ENCODE measurements around the gene SLC25A21. TPM values are rescaled to one million over a fixed set of nuclear protein-coding genes. Genes with fewer than 3 reads are reported as not detected.

The SLC25A21 gene
- total and polyA plus RNA-seq, 2 of the 13 experiments (the other 11 are each of a cell fraction or from before 2014, with no cell fraction given) = 1.9 to 2.9 TPM

DNA sequence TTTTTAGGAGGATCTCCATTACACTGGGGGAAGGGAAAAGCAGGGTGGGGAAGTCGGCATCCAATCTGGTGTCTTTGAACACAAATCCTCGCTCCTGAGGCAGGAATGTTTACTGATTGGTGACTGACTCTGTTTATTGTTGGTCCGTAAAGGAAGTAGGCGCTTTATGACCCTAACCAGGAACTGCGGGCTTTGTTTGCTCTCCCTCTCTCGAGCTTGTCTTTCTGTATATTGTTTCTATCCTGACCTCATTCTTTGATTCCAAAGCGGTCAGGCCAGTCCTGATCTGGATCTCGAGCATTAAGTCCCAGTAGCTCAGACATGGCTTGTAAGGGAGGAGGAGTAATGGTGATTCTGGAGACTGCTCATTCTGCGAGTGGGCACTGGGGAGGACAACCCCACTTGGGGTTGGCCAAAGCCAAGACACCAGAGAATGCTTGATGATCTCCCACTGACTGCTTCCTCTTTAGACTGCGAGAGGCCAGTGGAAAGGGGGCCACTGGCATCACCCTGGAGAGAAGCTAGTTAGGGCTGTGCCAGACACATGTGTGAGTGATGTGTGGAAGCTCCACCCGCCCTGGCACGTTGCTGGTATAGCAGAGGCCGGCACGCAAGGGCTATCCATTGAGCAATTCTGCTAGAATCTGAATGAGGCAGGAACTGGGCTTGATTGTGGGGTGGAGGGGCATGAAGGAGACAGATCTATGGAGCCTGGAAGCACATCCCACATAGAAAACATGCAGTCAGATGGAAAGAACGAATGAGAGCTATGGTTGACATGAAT is 316.1 kb downstream of the SLC25A21 start (continued):
- no peak for TF ChIP-seq ZFYVE20 (CRISPR knock-in tag; IDR thresholded peaks at IDR 0.05; ENCODE audit: borderline replicate concordance, low read depth)
- TF ChIP-seq SOX6 (IDR thresholded peaks at IDR 0.05) = no peak
- 0 out of 2 replicates have a peak, but pooled peaks have one; percentile 23 for TF ChIP-seq SOX6 (CRISPR knock-in tag; IDR thresholded peaks at IDR 0.05)
- no peak for TF ChIP-seq ZNF749 (CRISPR knock-in tag; IDR thresholded peaks at IDR 0.05; ENCODE audit: borderline replicate concordance)
- TF ChIP-seq GABPA (IDR thresholded peaks at IDR 0.05; ENCODE audit: low read depth, low read length) = no peak
- TF ChIP-seq GABPA (CRISPR knock-in tag; IDR thresholded peaks at IDR 0.05; ENCODE audit: low read depth) = 0 out of 2 replicates have a peak, but pooled peaks have one; percentile 19
- no peak for TF ChIP-seq AGO1 (IDR thresholded peaks at IDR 0.05; ENCODE audit: low read depth, low read length, poor library complexity, severe bottlenecking)
- no peak for TF ChIP-seq RBFOX2 (IDR thresholded peaks at IDR 0.05; ENCODE audit: low read depth, low read length)

DNA sequence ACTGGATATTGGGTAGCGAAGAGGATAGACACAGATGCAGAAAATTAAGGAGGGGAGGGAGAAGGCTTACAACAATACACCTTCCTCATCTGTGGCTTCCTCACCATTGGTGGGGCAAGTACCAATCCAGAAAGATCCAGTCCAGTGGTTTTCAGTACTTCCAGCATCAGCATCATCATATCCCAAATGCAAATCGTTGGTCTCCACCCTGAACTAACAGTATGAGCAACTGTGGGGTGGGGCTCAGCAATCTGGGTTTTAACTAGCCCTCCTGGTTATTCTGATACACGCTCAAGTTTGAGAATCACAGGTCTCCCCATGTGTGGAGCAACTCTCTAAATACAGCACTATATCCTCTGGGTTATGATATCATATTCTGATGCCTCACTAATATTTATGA is 317.0 kb downstream of the SLC25A21 start:
- Histone ChIP-seq H3K27me3 (ENCODE audit: control insufficient read depth in 1 of 2, insufficient read depth in 2 of 2, low read length in 2 of 2) (no peaks in the 10 kb centered on the region), H3K36me3 (replicated peaks in 1 of 2; ENCODE audit: control insufficient read depth in 1 of 2, insufficient read depth in 2 of 2, low read length in 2 of 2) (no peaks in the 10 kb centered on the region), H3K4me3 (replicated peaks in 1 of 3; ENCODE audit: insufficient read depth in 1 of 3, low read depth in 2 of 3, low read length in 3 of 3) (no peak overlapping the region), H3K4me2 (ENCODE audit: low read depth, low read length) (no peak overlapping the region), H3K79me2 (ENCODE audit: insufficient read depth, low read length) (no peaks in the 10 kb centered on the region), H2AFZ (ENCODE audit: low read length) (no peak overlapping the region), H4K20me1 (ENCODE audit: insufficient read depth, low read length) (no peaks in the 10 kb centered on the region), H3K27ac (ENCODE audit: extremely low read length, insufficient read depth, low read length) (no peak overlapping the region), H3K9ac (ENCODE audit: insufficient read depth, low read depth, low read length) (no peak overlapping the region), H3K4me1 (ENCODE audit: insufficient read depth, low read length) (peaks cover 6% of the 10 kb centered on the region; the same call in 1 of the 2 replicates), H3K9me3 (ENCODE audit: low read length) (no peaks in the 10 kb centered on the region)
- FAIRE-seq (no peak), ATAC-seq (no peak), DNase-seq (ENCODE audit: low spot score) (no peak)
- 23% methylated on average over 3 of the region's 3 CpGs for WGBS (ENCODE audit: low lambda C conversion rate)
- intact Hi-C loops (cut with micrococcal nuclease; ENCODE audit: unreplicated experiment) (no loop called here), in situ Hi-C loops (cut with HindIII; ENCODE audit: extremely low pct_ligation_motif_present, low pct_unique_long_range_greater_than_20kb) (no loop called here)
- TF ChIP-seq, protein P1, sequence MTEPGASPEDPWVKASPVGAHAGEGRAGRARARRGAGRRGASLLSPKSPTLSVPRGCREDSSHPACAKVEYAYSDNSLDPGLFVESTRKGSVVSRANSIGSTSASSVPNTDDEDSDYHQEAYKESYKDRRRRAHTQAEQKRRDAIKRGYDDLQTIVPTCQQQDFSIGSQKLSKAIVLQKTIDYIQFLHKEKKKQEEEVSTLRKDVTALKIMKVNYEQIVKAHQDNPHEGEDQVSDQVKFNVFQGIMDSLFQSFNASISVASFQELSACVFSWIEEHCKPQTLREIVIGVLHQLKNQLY (CRISPR knock-in tag; IDR thresholded peaks at IDR 0.05) = no peak
- TF ChIP-seq MYPOP (CRISPR knock-in tag; IDR thresholded peaks at IDR 0.05) (no peak), MATR3 (CRISPR knock-in tag; IDR thresholded peaks at IDR 0.05) (no peak), ZFP1 (CRISPR knock-in tag; IDR thresholded peaks at IDR 0.05) (no peak), ZNF333 (CRISPR knock-in tag; IDR thresholded peaks at IDR 0.05; ENCODE audit: borderline replicate concordance) (no peak), ATF2 (CRISPR knock-in tag; IDR thresholded peaks at IDR 0.05) (no peak)
- ChIA-PET POLR2A (no interaction called here), CTCF (ENCODE audit: low intra/inter-chr PET ratio, low total read pairs) (no interaction called here)
- no TSS peak for BruUV-seq (replicated peaks)
